Fibroblast of lung (primary cell): Measurements from ENCODE around the gene CDK6.

Experiments used
- EZH2 ChIP-seq: IDR thresholded peaks from 2 replicates; pipeline ENCODE4 v1.5.1; 2012; ENCODE audit warnings: low read length, control low read depth, mild to moderate bottlenecking; ENCODE audit errors: missing control alignments
- TF ChIP-seq, protein P1 (sequence below), 2 donors: IDR thresholded peaks in 1 of 2; conservative IDR thresholded peaks in 1 of 2; 1 replicate in 1 of 2; 2 replicates in 1 of 2; pipeline ENCODE4 v1.5.1; 2011 to 2012; ENCODE audit warnings: low read length in 2 of 2, control low read depth in 1 of 2, inconsistent platforms in 1 of 2, low read depth in 1 of 2, mild to moderate bottlenecking in 1 of 2

DNA sequence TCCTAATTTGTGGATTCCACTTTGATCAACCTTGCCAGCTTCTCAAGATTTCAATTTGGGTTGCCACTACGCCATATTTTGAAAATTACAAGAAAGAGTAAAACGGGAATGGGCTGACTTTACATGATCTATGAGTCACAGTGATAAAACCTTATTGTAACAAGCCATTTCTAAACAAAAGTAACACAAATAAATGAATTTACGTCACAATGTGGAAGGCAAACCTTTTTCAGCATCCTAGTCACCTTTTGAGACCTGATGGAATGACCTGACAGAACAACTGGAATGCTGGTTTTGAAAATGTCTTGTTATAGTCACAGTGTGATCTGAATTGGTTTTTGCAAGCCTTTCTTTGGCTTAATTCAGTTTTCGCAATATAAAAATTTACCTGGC is 85.9 kb downstream of the CDK6 start:
- TF ChIP-seq, protein P1, sequence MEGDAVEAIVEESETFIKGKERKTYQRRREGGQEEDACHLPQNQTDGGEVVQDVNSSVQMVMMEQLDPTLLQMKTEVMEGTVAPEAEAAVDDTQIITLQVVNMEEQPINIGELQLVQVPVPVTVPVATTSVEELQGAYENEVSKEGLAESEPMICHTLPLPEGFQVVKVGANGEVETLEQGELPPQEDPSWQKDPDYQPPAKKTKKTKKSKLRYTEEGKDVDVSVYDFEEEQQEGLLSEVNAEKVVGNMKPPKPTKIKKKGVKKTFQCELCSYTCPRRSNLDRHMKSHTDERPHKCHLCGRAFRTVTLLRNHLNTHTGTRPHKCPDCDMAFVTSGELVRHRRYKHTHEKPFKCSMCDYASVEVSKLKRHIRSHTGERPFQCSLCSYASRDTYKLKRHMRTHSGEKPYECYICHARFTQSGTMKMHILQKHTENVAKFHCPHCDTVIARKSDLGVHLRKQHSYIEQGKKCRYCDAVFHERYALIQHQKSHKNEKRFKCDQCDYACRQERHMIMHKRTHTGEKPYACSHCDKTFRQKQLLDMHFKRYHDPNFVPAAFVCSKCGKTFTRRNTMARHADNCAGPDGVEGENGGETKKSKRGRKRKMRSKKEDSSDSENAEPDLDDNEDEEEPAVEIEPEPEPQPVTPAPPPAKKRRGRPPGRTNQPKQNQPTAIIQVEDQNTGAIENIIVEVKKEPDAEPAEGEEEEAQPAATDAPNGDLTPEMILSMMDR (conservative IDR thresholded peaks at IDR 0.05 in 1 of 2, IDR thresholded peaks at IDR 0.05 in 1 of 2; ENCODE audit: low read depth in 1 of 2, low read length in 2 of 2) = no peak
- no peak for TF ChIP-seq EZH2
